SU-DHL-6 (cell line): ENCODE results near the gene ZNF346.

Experiments used
- H2AFZ ChIP-seq: fragments of 200-600 bp; sonication (generic); 2 replicates; pipeline ENCODE4 v1.6.1; 2014; ENCODE audit warnings: low read depth, mild to moderate bottlenecking, moderate library complexity, mixed read lengths, antibody characterized with exemption, low read length; ENCODE audit not compliant: severe bottlenecking
- H3F3A ChIP-seq: fragments of 200-600 bp; shearing (Covaris generic); 2 replicates; pipeline ENCODE4 v1.6.0; 2016; ENCODE audit warnings: antibody characterized with exemption, mild to moderate bottlenecking; ENCODE audit not compliant: insufficient read depth
- H3K27ac ChIP-seq: fragments of 200-600 bp; sonication (generic); 2 replicates; pipeline ENCODE4 v1.5.1; 2016; ENCODE audit warnings: low read depth, mild to moderate bottlenecking, low read length, moderate library complexity, mixed read lengths
- H3K27me3 ChIP-seq: fragments of 200-600 bp; sonication (generic), shearing (Covaris generic); 2 replicates; pipeline ENCODE4 v1.6.0; 2014; ENCODE audit warnings: mild to moderate bottlenecking, low read length
- H3K36me3 ChIP-seq: fragments of 200-600 bp; sonication (generic); 2 replicates; pipeline ENCODE4 v1.6.1; 2014; ENCODE audit warnings: mild to moderate bottlenecking, low read length, mixed read lengths
- H3K4me2 ChIP-seq: fragments of 300-600, 200-600 bp; shearing (Covaris generic), sonication (generic); 2 replicates; pipeline ENCODE4 v1.6.0; 2014; ENCODE audit warnings: low read length, low read depth, mild to moderate bottlenecking; ENCODE audit not compliant: poor library complexity, severe bottlenecking
- H3K4me3 ChIP-seq: fragments of 200-600 bp; sonication (generic); 2 replicates; pipeline ENCODE4 v1.5.1; 2014; ENCODE audit warnings: antibody characterized with exemption, low read length, mild to moderate bottlenecking, mixed read lengths; ENCODE audit not compliant: insufficient read depth, poor library complexity, severe bottlenecking
- H3K79me2 ChIP-seq: fragments of 200-600 bp; sonication (generic); 2 replicates; pipeline ENCODE4 v1.6.1; 2014; ENCODE audit warnings: mild to moderate bottlenecking, low read length, moderate library complexity; ENCODE audit not compliant: insufficient read depth
- H3K9ac ChIP-seq: fragments of 200-600 bp; sonication (generic); 2 replicates; pipeline ENCODE4 v1.7.0; 2014; ENCODE audit warnings: mild to moderate bottlenecking, low read length
- H3K9me2 ChIP-seq: fragments of 200-600 bp; sonication (generic); replicated peaks from 2 replicates; pipeline ENCODE4 v1.6.1; 2014; ENCODE audit warnings: low read length; ENCODE audit not compliant: insufficient read depth
- H3K9me3 ChIP-seq: fragments of 200-600 bp; sonication (generic); 2 replicates; pipeline ENCODE4 v1.6.1; 2014; ENCODE audit warnings: low read length, mixed read lengths; ENCODE audit not compliant: insufficient read depth
- H4K20me1 ChIP-seq: fragments of 200-600 bp; sonication (generic); 2 replicates; pipeline ENCODE4 v1.6.1; 2014; ENCODE audit warnings: low read depth, mild to moderate bottlenecking, antibody characterized with exemption, low read length, moderate library complexity, mixed read lengths
- CTCF ChIP-seq: fragments of 200-600 bp; sonication (generic); IDR thresholded peaks from one replicate; pipeline ENCODE4 v1.5.1; 2017; ENCODE audit warnings: antibody characterized with exemption, mild to moderate bottlenecking, low read length, moderate library complexity; ENCODE audit not compliant: insufficient read depth, poor library complexity, severe bottlenecking
- EZH2phosphoT487 ChIP-seq: fragments of 200-600 bp; sonication (generic), shearing (Covaris generic); conservative IDR thresholded peaks from 2 replicates; pipeline ENCODE4 v1.6.1; 2018; ENCODE audit warnings: mild to moderate bottlenecking, antibody characterized with exemption, low read length, moderate library complexity, mixed read lengths

ZNF346 gene

GRCh38 chr5:177083357-177083756 is 60.9 kb downstream of the ZNF346 start:
- no peak overlapping the region for H3K9ac ChIP-seq
- no peak overlapping the region for H2AFZ ChIP-seq
- H4K20me1 ChIP-seq = no peaks in the 10 kb centered on the region
- TF ChIP-seq CTCF (no peak), EZH2phosphoT487 (no peak)
- no peaks in the 10 kb centered on the region for H3K79me2 ChIP-seq
- no peaks in the 10 kb centered on the region for H3K27me3 ChIP-seq
- no peak overlapping the region for H3K27ac ChIP-seq
- H3F3A ChIP-seq = peaks cover 13% of the 10 kb centered on the region
- H3K36me3 ChIP-seq = no peaks in the 10 kb centered on the region
- H3K9me2 ChIP-seq = no peaks in the 10 kb centered on the region
- no peak overlapping the region for H3K4me2 ChIP-seq
- no peak overlapping the region for H3K4me3 ChIP-seq
- no peaks in the 10 kb centered on the region for H3K9me3 ChIP-seq

GRCh38 chr5:177084175-177084574 is 61.7 kb downstream of the ZNF346 start:
- H3K4me2 ChIP-seq = no peak overlapping the region
- H3K27me3 ChIP-seq = no peaks in the 10 kb centered on the region
- H3F3A ChIP-seq = peaks cover 13% of the 10 kb centered on the region
- no peaks in the 10 kb centered on the region for H3K9me2 ChIP-seq
- H3K9ac ChIP-seq = no peak overlapping the region
- H3K79me2 ChIP-seq = no peaks in the 10 kb centered on the region
- no peaks in the 10 kb centered on the region for H3K36me3 ChIP-seq
- H3K4me3 ChIP-seq = no peak overlapping the region
- no peak overlapping the region for H2AFZ ChIP-seq
- TF ChIP-seq EZH2phosphoT487 = no peak
- TF ChIP-seq CTCF = no peak
- no peaks in the 10 kb centered on the region for H3K9me3 ChIP-seq
- H4K20me1 ChIP-seq = no peaks in the 10 kb centered on the region
- no peak overlapping the region for H3K27ac ChIP-seq

- H3F3A ChIP-seq = peaks cover 13% of the 10 kb centered on the region
- no peaks in the 10 kb centered on the region for H4K20me1 ChIP-seq
- H3K4me2 ChIP-seq = no peak overlapping the region
- no peaks in the 10 kb centered on the region for H3K27me3 ChIP-seq
- H3K9me3 ChIP-seq = no peaks in the 10 kb centered on the region
- peak overlapping the region; percentile 14; the same call in 1 of the 2 replicates for H3K27ac ChIP-seq
- H2AFZ ChIP-seq = peak overlapping the region; percentile 7
- no peaks in the 10 kb centered on the region for H3K79me2 ChIP-seq
- H3K36me3 ChIP-seq = no peaks in the 10 kb centered on the region
- H3K9ac ChIP-seq = no peak overlapping the region
- no peak for TF ChIP-seq EZH2phosphoT487
- no peaks in the 10 kb centered on the region for H3K9me2 ChIP-seq
- no peak overlapping the region for H3K4me3 ChIP-seq
These were observed 63.6 kb downstream of the ZNF346 start for GRCh38 chr5:177085985-177086653.

DNA sequence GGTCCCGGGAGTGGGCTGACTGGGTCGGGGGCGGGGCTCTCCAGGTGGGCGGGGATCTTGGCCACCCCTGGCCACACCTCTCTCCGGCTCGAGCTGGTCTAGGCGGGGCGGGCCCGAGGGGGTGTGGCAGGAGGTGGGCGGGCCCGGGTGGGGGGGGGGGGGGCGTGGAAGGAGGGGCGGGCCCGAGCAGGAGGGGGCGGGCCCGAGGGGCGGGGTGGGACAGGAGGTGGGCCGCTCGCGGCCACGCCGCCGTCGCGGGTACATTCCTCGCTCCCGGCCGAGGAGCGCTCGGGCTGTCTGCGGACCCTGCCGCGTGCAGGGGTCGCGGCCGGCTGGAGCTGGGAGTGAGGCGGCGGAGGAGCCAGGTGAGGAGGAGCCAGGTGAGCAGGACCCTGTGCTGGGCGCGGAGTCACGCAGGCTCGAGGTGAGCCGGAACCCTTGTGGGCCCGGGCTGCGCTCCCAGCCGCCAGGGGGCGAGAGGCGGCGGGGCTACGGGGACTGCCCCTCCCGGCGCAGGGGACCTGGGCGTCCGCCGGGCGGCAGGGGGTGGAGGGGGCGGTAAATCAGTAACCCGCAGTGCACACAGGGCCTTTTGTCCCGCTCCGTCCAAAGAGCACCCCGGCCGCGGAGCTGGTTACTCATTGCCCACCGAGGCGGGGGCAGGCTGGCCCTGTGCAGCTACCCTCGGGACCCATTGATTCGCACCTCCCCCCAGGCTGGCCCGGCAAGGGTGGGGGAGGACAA is 64.3 kb downstream of the ZNF346 start, which contains the start of gene FGFR4:
Gene FGFR4 (plus strand): TSS at position 262 of the 744 bp plus-strand sequence. CDS start 2,688 bp downstream, outside the sequence.
- no peaks in the 10 kb centered on the region for H3K9me3 ChIP-seq
- peak within 1 kb of the TSS; percentile 66 for H3K4me2 ChIP-seq
- no peaks in the 10 kb centered on the region for H3K79me2 ChIP-seq
- no peaks in the 10 kb centered on the region for H4K20me1 ChIP-seq
- peak within 1 kb of the TSS; percentile 14; the same call in 1 of the 2 replicates for H3K27ac ChIP-seq
- H3K4me3 ChIP-seq = peak within 1 kb of the TSS; percentile 48
- peak within 1 kb of the TSS; percentile 85 for H2AFZ ChIP-seq
- H3K9ac ChIP-seq = peak within 1 kb of the TSS; percentile 42
- H3K27me3 ChIP-seq = no peaks in the 10 kb centered on the region
- no peaks in the 10 kb centered on the region for H3K36me3 ChIP-seq
- TF ChIP-seq CTCF = peak; percentile 81
- no peak for TF ChIP-seq EZH2phosphoT487
- peaks cover 13% of the 10 kb centered on the region for H3F3A ChIP-seq
- H3K9me2 ChIP-seq = no peaks in the 10 kb centered on the region
